Measurements from ENCODE around the gene MAGI2.

The MAGI2 gene

GRCh38 chr7:78852951-78853350 lies 600.5 kb downstream of the MAGI2 start:
- no peak for TF ChIP-seq CTCF (IDR thresholded peaks at IDR 0.05; ENCODE audit: low read depth, low read length)
- DNase-seq (ENCODE audit: extremely low read depth, low read depth): no peak

- no peak for DNase-seq (ENCODE audit: extremely low read depth, low read depth)
- no peak for TF ChIP-seq CTCF (IDR thresholded peaks at IDR 0.05; ENCODE audit: low read depth, low read length)
Measured at GRCh38 chr7:78850093-78850740, 603.2 kb downstream of the MAGI2 start.

DNA sequence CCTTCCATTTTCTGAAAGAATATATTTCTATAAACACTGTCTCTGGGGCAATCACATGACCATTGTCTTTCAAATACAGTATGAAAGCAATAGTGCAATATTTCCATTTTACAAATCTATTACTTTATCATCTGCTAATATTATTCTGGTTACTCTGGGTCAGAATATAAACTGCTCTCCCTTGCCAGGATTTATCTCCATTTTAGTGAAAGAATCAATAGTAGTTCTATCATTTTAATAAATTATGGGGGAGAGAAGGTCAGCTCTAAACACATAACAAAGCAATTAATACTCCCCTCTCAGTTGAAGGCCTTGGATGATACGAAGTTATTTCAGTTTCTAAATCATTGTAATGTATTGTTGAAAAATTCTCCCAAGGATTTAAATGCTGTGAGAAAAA lies 608.3 kb downstream of the MAGI2 start:
- no peak for TF ChIP-seq CTCF (IDR thresholded peaks at IDR 0.05; ENCODE audit: low read depth, low read length)
- DNase-seq (ENCODE audit: extremely low read depth, low read depth): no peak

DNA sequence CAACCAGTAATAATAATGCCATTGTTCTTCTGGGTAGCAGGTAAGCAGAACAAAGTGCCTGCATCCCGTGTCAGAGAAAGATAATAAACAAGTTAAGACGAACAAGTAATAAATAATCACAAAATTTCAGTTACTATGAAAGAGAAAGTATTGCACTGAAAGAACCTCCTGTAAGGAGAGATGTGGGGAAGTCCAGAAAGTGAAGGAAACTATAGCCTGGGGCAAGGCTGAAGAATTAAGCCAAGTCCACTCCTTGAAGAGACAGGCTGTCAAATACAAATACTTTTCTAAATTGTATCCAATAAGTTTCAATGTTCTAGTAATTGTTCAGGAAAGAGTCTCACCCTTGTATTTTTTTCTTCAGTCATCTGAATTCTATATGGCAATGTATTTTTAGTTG lies 611.4 kb downstream of the MAGI2 start:
- DNase-seq (ENCODE audit: extremely low read depth, low read depth): no peak
- TF ChIP-seq CTCF (IDR thresholded peaks at IDR 0.05; ENCODE audit: low read depth, low read length): no peak

DNA sequence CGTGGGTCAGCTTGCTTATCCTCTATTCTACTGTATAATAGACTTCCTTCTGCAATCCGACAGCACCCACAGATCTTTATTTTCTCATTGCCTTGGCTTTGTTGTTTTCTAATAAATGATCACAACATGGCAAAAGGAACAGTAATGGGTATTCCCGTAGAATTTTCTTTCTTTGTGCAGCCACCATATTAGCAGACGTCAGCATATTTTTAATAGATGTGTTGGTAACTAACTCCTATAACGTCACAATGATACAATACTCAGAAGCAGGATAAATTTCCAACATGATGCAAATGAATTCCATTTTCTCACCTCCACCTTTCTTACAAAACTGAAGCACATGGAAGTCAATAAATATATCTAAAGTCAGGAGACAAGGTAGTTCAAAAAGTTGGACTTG lies 617.6 kb downstream of the MAGI2 start:
- TF ChIP-seq CTCF (IDR thresholded peaks at IDR 0.05; ENCODE audit: low read depth, low read length): no peak
- DNase-seq (ENCODE audit: extremely low read depth, low read depth): no peak

DNA sequence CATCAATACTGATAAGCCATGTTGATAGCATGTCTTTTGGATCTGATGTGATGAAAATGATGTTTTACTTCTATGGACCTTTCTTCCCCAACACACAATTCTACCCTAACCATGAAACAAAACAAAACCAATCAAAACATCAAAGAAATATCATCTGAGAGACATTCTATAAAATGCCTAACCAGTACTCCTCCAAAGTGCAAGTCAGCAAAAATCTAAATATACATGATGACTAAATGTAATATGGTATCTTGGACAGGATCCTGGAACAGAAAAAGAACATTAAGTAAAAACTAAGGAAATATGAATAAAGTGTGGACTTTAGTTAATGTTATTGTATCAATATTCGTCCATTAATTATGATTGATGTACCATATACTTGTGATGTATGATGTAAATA lies 625.1 kb downstream of the MAGI2 start:
- TF ChIP-seq CTCF (IDR thresholded peaks at IDR 0.05; ENCODE audit: low read depth, low read length): no peak

GRCh38 chr7:78803501-78804127 lies 649.9 kb downstream of the MAGI2 start:
- no peak for DNase-seq (ENCODE audit: extremely low read depth, low read depth)
- TF ChIP-seq CTCF (IDR thresholded peaks at IDR 0.05; ENCODE audit: low read depth, low read length): no peak

More for the DNA sequence above, 625.1 kb downstream of the MAGI2 start:
- no peak for DNase-seq (ENCODE audit: extremely low read depth, low read depth)

Measured in AG09319 (cell line).